HG03558 (cell line): ENCODE measurements around the gene CEBPE.

Experiments used
- ATAC-seq: cut with Tn5 transposase; IDR thresholded peaks from one replicate; pipeline ENCODE4 v1.9.1; 2021; ENCODE audit warnings: moderate number of reproducible peaks; ENCODE audit not compliant: unreplicated experiment; ENCODE audit errors: extremely low read depth

CEBPE gene

DNA sequence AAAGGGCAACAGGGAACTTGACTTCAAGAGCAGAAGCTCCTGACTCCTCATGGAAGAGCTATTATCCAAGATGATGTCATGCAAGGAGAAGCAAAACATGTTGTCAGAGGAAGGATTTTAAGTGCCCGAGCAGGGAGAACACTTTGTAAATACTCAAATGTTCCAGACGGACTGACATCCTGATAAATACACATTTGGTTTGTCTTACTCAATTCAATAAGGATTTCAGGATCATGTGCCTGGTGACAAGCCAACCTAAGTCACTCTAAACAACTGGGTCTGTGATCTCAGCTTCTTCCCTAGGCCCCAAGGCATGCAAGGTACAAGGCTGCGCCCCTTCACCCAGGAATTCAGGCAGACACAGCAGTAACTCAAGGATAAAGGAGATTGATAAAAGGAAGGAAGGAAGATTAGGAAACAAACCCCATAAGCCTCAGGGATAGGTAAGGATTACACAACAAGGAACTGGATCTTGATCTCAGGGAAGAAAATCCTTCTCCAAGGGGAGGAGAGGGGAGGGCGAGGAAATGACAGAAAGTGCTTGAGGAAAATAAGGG is 26.8 kb upstream of the CEBPE start:
- no peak for ATAC-seq

DNA sequence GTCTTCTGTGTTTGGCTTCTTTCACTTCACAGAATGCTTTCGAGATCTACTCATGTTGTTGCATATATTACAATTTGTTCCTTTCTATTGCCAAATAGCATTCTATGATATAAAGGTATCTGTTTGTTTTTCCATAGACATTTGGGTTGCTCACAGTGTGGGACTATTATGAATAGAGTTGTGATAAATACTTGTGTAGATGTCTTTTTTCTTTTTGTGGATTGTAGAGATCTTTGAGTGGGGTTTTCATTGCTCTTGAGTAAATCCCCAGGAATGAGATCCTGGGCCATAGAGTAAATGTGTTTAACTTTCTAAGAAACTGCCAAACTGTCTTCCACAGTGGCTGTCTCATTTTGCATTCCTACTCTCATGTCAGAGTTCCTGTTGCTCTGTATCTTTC is 24.9 kb upstream of the CEBPE start:
- no peak for ATAC-seq

DNA sequence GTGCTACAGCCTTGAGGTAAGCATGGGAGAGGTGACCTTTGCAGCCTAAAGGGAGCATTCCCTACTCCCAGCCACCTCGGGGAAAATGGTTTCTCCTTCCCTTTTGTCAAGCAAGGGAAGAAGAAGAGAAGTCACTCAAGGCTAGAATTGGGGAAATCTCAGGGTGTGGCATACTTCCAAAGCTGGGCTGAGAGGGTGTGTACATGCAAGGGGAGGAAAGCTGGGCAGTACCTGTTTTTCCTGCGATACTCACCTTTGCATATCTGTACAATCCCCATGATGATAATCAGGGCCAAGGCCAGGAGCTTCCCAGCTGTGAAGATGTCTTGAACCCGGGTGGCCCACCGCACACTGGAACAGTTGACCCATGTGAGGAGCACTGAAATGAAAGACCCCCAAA is 23.8 kb upstream of the CEBPE start:
- ATAC-seq = no peak

DNA sequence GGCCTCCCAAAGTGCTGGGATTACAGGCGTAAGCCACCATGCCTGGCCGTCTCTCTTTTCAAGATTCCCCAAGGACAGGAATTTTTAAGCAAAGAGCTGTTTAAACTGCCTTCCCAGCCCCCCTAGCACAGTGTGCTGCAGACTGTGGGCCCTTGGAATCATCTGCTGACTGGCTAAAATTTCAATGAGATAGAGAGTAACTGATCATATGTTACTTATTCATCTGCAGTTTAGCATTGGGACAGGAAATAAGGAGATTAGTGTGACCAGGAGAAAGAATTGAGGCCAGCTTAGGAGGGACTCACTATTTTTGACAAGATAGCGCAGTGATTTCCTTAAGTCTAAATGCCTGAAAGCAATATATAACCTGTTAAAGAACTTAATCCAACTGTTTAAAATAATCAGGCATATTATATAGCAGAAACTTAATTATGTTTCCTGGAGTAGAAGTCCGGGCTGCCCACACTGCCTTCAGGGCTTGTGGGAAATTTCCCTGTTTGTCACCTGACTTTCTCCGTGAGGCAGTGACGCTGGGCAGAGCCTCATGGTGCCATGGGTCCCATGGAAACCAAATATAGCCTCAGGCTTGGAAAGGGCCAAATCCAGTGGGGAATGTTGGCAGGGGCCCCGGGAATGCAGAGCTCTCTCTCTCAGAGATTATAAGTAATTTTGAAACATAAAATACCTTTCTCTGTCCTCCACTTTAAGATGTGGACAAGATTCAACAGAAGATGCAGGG is 22.8 kb upstream of the CEBPE start:
- no peak for ATAC-seq

DNA sequence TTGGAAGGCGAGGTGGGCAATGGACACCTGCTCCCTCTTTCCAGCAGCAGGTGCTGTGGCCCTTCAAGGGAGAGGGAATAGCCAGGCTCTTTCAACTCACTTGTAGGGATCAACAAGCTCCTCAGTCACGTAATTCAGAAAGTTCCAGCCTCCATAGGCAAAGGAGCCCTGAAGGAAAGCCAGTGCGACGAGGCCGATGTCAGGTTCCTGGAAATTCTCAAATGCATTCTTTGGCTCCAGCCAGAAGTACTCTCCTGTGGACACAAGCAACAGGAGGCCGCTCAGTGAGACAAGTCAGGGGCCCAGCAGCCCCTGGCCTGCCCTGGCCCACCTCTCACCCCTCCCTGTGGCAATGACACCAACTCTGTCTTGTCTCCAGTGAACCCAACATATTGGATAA is 21.3 kb upstream of the CEBPE start:
- ATAC-seq = no peak

DNA sequence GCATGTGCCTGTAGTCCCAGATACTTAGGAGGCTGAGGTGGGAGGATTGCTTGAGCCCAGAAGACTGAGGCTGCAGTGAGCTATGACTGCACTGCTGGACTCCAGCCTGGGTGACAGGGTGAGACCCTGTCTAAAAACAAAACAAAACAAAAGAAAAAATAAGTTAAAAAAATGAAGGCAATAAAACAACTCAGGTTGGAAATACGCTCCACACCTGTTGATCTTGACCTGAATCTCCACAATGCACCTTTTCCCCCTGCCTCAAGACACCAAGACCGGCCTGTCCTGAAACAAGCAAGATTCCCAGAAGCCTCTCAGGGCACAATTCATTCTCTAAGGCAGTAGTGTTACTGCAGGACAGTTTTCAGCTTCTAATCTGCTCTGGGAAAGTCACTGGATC is 20.8 kb upstream of the CEBPE start:
- no peak for ATAC-seq

DNA sequence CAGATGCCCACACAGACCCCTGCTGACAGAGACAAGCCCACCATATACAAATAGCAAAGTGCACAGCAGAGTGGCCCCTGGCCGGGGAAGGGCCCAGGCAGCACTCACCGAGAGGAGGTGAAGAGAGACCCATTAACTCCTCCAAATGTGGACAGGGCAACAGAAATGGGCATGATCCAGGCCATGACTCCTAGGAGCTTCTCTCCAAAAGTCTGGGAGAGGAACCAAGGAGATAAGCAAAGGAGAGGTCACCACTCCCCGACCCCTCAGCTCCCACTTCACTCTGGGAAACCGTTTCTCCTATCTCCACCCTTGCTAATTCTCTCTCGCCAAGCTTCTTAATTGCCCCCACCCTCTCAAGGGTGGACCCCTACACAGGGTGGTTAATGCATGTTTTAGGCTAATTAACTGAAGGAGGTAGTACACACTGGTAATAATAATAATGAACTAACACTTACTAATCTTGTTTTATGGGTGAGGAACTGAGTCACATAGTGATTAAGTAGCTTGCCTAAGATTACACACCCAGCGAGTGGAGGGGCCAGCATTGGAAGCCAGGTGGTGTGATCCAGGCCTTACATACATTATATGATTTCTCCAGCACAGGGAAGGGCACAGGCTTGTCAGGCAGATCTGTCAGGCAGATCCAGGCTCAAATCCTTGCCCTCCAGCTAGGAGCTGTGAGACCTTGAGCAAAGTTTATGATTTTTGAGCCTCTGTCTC is 18.9 kb upstream of the CEBPE start:
- no peak for ATAC-seq

DNA sequence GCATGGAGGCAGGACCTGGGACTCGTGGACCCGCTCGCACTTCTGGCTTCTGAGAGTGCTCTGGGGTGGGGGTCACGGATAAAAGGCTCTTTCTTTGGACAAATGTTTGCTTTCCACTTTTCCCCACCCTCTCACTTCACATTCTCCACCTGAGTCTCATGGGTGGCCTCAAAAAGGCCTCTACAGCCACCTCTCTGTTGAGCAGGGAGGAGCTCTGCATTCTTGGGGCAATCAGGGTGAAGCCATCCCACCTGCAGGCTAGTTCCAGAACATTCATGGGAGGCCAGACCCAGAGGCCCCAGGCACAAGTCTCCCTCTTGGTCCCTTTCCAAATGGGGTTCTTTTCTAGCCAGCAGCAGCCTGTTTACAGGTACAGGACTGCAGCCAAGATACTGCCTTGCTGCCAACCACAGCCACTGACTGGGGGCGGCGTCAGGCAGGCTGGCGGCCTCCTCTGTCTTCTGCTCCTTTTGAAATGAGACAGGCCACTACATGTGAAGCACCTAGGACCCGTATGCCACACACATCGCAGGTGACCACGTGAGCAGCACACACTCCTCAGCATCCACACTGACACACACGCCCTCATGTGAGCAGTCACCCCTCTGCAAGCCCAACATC is 18.2 kb upstream of the CEBPE start:
- no peak for ATAC-seq

DNA sequence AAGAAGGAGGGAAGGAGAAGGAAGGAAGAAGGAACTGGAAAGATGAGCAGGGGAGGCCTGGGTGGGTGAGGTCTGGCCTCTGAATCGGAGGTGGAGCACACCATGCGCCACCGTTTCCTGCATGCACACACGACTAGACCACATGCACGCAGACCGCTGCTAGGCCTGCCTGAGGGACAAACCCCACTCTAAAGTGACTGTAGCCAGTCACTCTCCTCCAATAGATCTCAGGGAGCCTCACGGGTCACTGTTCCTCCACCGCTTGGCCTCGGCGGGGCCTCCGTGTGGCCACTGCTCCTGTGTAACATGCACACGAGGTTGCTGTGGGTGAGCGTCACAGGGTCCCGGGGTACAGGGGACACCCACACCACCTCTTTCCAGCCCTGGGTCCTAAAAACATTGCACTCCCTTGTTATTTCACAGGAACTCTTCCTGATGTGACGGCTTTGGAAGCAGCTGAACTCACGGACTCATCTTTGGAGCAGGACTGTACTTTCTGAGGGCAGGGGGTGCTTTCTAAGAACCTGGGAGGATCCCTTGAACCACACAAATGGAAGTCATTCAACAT is 17.6 kb upstream of the CEBPE start:
- no peak for ATAC-seq

DNA sequence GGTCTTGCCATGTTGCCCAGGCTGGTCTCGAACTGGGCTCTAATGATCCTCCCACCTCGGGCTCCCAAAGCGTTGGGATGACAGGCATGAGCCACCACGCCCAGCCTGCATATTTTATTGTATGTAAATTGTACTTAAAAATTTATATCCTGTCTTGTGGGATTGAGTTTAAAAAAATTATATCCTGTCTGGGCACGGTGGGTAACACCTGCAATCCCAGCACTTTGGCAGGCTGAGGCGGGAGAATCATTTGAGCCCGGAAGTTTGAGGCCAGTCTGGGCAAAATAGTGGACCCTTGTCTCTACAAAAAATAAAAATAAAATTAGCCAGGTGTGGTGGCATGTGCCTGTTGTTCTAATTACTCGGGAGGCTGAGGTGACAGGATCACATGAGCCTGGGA is 13.9 kb upstream of the CEBPE start:
- ATAC-seq = no peak

DNA sequence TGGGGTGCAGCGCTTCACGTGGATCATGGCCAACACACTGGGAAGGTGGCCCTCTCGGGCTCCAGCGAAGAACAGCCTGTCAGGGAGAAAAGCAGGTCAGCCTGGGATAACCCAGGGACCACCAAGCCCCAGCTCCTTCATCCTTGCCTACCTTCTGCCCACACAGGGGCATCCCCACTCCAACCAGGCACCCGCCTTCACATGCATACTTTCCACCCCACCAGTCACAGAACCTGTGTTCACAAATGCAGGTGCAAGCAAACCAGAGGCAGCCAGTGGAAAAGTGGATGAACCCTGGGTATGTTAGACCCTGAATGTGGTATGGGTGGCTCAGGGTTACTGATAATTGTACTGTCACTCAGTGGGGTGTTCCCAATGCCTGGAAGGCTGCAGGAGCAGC is 12.4 kb upstream of the CEBPE start:
- no peak for ATAC-seq

DNA sequence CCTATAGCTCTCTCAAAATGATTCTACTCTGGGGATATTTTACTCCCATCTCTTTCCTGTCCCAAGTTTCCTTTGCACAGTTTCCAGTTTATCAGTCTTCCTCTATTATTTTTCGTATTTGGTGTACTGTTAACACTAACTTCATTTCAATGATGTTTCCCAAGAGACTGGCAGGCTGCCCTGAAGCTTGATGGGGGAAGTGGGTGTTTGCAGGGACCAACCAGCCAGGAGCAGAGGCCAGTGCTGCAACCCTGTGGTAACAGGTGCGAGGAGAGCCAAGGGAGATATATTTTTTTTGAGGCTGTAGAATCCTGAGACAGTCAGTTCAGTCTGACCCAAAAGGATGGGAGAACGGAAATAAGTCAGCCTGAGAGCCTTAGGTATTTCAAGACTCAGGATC is 11.8 kb upstream of the CEBPE start:
- no peak for ATAC-seq

DNA sequence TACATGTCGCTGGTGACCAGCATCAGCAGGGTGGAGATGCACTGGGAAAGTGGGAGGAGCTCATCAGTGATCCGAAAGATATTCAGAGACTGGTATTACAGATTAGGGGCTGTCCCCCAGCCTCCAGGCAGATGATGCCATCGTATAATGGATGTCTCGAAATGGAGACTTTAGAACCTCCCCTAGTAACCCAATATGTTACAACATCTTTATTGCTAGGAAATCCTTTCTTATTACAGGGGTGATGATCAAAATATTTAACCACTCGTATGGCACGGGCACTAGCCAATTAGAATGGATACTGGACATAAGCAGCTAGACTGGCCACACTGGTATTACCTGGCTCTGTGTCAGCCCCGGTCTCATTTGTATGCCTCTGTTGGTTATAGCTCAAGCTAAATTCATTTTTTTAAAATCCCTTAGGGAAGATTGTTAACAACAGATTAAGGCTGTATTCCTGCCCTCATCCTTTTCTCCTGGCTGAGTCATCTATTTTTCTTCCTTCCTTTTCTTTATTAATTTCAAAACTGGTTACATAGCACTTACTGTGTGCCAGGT is 10.8 kb upstream of the CEBPE start:
- ATAC-seq = no peak

DNA sequence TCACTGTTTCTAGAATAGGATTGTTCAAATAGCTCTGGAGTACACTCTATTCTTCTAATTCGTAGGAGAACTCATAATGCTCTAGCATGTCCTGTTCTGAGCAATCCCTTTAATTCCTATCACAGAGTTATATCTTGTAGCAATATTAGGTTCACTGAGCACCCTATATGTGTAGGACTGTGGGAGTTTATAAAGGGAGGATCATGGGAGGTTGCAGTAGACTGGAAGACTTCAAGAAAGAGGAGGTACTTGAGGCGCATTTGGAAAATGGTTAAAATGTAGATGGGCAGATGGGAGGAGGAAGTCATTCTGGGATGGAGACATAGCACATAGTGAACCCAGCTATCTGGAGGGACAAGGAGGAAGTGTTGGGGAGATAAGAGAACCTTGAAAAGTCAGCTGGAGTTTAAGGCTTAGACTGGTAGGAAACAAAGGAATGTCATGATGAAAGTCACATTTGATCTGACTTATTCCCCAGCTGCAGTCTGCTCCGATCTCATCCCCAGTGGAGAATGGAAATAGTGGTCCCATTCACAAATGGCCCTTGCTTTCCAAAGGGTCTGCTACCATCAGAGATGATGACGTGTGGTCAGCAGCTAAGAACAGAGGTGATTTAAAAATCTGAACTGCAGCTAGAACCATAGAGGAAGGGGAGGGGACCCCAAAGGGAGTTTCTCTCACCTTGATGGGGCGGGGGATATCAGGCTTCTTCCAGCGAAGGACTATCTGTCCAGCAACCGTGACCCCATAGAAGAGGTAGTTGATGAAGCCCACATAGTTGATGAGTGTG is 10.1 kb upstream of the CEBPE start:
- no peak for ATAC-seq

DNA sequence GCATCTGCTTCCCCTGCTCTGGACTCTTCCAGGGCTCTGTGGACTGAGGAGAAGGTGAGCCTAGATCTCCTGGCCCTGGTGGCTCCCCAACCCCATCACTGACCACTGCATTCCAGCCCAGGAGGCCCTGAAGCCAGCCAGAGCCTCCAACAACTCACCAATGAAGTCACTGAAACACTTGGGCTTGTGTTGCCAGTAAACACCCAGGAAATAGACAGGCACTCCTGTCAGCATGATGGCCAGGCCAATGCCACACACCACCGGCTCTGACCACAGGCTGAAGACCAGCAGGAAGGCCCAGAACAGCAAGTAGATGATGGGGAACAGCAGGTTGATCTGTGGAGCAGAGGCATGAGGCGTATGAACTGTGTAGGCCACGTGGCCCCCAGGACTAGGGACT is 8.8 kb upstream of the CEBPE start:
- no peak for ATAC-seq

DNA sequence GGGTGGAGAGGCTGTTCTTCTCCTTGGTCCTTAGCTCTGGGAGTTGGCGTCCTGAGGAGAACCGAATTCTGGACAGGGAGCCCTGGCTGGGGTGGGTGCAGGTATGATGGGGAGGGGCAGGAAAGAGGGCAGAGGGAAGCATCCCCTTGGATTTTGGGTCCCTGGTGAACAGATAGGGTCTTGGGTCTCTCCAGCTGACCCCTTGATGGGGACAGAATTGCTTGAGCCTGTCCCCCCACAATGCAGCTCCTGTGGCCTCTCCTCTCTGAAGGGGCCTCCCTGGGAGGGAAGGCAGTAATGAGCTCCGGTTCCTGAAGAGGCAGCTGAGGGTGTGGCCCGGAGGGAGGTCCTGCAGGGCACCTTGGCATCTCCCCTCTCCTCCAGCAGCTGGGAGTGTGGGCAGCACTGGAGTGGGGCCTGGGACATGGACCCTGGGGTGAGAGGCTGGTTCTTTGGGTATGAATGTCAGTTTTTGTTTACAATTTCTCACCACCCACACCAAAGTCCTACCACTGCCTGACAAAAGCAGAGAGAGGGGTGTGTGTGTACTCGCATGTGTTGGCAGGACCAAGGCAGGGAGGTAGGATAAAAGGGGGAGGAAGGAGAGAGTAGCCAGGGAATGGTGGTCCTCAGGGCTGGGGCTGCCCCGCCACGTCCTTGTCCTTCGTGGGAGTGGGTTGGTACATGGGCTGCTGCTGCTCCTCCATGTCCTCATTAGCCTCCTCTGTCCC is 7.7 kb upstream of the CEBPE start:
- no peak for ATAC-seq

DNA sequence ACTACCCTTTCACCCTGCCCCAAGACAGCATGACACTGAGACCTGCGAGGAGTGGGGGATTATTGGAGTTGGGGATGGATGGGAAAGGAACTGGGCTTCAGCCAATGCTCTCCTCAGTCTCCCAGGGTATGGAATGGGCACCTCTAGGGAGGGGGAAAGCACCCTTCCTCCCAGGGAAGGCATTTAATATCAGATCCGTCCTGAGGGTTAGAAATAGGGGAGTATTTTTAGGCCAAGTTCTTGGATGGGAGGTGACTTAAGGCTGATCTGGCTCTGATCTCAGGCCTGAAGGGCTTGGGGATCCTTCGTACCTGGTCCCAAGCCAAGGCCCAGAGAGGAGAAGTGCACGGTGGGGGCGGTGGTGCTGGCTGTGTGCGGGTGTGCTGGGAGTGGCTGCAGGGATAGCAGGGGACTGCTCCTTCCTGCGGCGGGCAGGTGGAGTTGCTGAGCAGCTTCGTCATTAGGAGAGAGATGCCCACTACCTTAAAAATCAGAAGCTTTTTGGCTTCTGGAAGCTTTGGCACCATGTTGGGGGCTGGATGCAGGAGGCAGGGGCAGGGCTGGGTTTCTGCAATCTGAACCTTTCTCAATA is 7.0 kb upstream of the CEBPE start:
- ATAC-seq = no peak

DNA sequence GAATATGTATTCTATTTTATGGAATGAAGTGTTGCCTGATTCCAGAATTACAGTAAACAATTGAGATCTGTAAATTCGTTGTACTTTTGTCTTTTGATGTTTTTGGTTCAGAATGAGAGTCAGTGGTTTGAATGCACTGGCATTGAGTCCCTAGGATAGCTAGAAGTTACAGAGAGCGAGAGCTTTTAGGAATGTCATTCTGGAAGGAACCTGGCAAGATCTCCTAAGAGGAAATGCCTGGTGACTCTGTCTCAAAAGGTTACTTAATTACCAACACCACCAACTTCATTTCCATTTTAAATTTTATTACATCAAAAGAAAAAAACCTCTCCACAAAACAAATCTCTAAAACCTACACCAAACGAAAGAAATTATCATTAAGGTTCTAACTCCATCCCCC is 6.0 kb upstream of the CEBPE start:
- ATAC-seq = no peak
